ENCODE data around the gene ALG8.

ALG8 gene

GRCh38 chr11:78161346-78161745 lies 21.9 kb upstream of the ALG8 start:
- DNase-seq (ENCODE audit: extremely low spot score, insufficient read length, low read depth), result no peak
- no peak for FAIRE-seq

DNA sequence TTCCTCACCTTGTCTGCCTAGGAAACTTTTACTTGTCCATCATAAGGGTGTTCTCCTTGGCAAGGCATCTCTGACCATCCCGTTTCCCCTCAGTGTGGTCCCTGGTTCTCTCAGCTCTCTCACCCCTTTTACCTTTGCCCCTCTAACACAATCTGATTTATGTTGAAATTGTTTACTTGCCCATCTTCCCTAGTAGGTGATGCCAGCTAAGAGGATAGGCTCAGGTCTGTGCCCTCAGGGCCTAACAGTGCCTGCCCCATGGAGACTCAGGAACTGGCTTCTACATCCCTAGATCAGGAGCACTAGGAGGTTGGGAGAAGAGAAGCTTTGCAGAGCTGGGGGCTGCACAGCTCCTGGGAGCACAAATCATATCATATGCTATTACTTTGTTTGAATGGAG lies 21.1 kb upstream of the ALG8 start:
- DNase-seq (ENCODE audit: extremely low spot score, insufficient read length, low read depth) (no peak), FAIRE-seq (no peak)

DNA sequence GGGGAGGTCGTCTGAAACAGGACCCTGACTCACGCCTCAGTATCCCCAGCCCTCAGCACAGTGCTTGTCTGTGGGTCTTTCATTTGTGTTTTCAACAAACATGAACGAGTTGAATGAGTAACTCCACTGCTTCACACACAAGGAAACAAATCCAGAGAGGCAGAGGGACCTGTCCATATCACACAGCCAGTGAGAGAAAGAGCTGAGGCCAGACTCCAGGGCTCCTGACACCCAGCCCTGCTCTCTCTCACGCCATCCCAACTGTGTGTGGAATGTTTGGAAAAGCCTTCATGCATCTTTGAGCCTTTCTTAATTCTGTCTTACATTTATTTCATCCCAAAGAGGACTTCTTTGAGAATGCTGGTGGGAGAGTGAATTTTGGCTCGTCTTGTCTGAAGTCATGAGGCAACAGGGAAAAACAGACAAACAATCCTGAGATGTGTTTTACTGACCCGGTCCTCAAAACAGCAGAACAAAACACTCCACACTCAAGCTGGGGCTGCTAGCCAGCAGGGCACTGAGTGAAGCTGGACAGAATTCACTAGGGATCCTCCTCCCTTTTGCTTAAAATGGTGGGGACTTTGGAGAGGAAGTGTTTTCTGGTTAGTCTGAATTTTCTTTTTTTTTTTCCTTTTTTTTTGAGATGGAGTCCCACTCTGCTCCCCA lies 19.7 kb upstream of the ALG8 start:
- FAIRE-seq (no peak), DNase-seq (ENCODE audit: extremely low spot score, insufficient read length, low read depth) (no peak)

DNA sequence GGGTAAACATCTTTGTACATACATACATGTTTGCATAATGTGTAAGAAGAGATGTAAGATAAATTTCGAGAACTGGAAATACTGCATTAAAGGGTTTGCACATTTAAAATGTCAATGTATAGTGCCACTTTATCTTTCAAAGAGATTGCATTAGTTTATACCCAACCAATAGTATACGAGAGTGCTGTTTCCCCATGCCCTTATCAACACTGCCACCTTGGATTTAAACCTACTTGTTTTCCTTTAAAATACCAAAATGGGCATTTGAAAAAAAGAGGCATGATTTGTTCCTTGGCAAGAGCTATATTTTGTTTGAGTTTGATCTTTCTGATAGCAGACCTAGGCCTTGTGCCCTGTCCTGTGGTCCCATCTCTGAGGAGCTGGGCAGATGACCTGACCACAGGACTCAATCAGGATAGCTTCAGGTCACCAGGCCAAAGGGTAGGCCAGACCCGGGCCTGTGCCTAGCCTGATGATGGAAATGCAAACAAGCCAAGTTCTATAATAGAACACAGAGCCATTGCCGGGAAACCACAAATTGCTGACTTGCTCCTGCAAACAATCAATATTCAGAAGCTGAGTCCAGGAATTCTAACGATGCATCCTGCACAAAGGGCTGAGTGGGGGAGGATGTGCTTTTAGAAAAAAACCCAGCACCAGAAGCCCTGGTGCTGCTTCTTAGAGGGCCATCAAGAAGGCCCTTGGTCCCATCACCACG lies 16.9 kb upstream of the ALG8 start:
- FAIRE-seq, result no peak
- no peak for DNase-seq (ENCODE audit: extremely low spot score, insufficient read length, low read depth)

- DNase-seq (ENCODE audit: extremely low spot score, insufficient read length, low read depth) (no peak), FAIRE-seq (no peak)
Observed at GRCh38 chr11:78151804-78152203, 12.4 kb upstream of the ALG8 start.

GRCh38 chr11:78150754-78151153 lies 11.3 kb upstream of the ALG8 start:
- no peak for DNase-seq (ENCODE audit: extremely low spot score, insufficient read length, low read depth)
- FAIRE-seq, result no peak

GRCh38 chr11:78150346-78150745 lies 10.9 kb upstream of the ALG8 start:
- FAIRE-seq (no peak), DNase-seq (ENCODE audit: extremely low spot score, insufficient read length, low read depth) (no peak)

GRCh38 chr11:78149646-78150045 lies 10.2 kb upstream of the ALG8 start:
- FAIRE-seq (no peak), DNase-seq (ENCODE audit: extremely low spot score, insufficient read length, low read depth) (no peak)

- no peak for FAIRE-seq
- DNase-seq (ENCODE audit: extremely low spot score, insufficient read length, low read depth), result no peak
Observed at GRCh38 chr11:78147807-78148206, 8.4 kb upstream of the ALG8 start.

GRCh38 chr11:78145511-78146025 lies 6.1 kb upstream of the ALG8 start:
- no peak for DNase-seq (ENCODE audit: extremely low spot score, insufficient read length, low read depth)
- no peak for FAIRE-seq

DNA sequence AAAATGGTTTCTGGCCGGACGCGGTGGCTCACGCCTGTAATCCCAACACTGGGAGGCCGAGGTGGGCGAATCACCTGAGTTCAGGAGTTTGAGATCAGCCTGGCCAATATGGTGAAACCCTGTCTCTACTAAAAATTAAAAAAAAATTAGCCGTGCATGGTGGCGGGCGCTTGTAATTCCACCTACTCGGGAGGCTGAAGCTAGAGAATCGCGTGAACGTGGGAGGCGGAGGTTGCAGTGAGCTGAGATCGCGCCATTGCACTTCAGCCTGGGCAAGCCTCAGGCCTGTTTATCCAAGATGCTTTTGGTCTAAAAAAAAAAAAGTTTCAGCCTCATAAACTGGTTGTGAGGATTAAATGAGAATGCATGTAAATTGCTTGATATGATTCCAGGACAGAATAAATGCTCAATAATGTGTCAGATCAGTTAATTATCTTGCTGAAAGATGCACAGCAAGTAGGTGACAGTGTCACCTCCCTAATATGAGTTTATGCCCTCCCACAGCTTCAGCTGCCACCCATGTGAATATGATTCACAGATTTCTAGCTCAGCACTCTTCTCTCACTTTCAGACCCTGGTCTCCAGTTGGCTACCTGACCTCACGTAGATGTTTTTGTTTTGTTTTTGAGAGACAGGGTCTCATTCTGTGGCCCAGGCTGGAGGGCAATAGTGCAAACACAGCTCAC lies 1.1 kb upstream of the ALG8 start:
- DNase-seq (ENCODE audit: extremely low spot score, insufficient read length, low read depth) (no peak), FAIRE-seq (no peak)

DNA sequence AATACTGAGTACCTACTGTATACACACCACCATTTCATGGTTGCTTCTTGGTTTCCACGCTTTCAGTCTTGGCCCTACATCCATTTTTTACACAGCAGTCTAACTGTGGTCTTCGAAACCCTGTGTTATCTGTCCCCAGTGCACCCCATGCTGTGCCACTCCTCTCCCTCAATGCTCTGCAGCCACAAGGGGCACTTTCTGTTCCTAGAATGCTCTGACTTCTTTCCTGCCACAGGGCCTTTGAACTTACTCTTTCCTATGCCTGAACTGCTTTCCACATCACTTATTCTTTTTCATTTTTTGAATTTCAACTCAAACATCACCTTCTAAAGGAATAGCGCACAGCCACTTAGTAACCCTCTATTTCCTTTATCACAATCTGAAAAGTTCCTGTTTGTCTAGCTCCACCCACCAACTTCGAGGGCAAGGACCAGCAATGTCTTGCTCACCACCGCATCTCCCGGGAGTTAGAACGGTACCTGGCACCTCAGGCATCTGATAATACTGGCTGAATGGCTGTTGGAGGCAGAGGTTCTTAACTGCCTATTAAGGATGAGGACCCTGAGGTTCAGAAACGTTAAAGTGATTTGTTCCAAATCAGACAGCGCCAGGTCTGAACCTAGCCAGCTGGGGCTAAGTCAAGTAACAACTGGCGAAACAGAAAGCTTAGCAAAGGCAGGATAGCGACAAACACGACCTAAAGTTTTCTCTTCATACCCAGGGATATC lies 568 bp downstream of the ALG8 start:
- FAIRE-seq (peak; percentile 26), DNase-seq (ENCODE audit: extremely low spot score, insufficient read length, low read depth) (no peak)

GRCh38 chr11:78138291-78138690 lies 1.1 kb downstream of the ALG8 start:
- FAIRE-seq (no peak), DNase-seq (ENCODE audit: extremely low spot score, insufficient read length, low read depth) (no peak)

- DNase-seq (ENCODE audit: extremely low spot score, insufficient read length, low read depth) (no peak), FAIRE-seq (no peak)
Observed at GRCh38 chr11:78132475-78132874, 7.0 kb downstream of the ALG8 start.

DNA sequence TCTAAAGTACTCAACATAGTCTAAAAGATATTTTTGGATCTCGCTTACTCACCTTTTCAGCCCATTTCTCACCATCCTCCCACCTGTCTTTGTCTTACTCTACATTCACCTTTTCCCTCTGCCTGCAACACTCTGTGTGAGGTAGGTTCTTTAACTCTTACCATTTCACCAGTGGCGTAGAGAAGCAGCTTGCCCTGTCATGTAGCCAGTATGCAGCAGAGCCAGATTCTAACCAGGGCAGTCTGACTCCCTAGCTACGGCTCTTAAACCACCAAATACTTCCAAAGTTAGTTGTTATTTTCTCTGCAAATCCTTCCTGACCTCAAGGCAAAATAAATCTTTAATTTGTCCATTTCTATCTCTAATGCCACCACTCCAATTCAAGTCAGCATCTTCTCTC lies 7.5 kb downstream of the ALG8 start:
- DNase-seq (ENCODE audit: extremely low spot score, insufficient read length, low read depth), result no peak
- no peak for FAIRE-seq

GRCh38 chr11:78127403-78127802 lies 12.0 kb downstream of the ALG8 start:
- FAIRE-seq (no peak), DNase-seq (ENCODE audit: extremely low spot score, insufficient read length, low read depth) (no peak)

DNA sequence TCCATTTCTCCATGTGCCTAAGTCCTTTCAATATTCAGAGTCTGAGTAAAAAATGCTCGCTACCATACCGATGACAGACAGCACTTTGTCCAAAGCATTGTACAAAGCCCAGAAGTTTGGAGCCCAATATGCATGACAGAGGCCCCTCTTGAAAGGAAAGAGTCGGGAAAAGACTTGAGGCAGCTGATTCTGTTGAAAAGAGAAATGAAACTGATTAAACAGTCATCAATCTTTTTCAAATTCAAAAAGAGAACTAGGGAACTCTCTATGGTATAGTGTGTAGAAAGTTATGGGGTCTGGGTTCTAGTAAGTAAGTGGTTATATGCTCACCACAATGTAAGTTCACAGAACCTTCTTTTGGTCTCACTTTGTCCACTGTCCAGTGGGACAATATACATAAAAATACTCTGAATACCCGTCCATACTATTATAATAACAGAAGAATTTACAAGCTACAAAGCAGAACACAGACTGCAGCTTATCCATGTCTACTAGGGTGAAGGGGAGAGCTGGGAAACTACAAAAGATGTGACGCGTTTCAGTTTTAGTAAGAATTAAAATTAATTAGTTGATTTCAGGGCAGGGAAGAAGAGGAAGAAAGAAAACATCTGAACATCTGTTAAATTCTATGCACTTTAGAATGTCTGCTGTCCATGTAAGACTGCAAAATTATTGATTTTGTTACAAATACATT lies 26.7 kb downstream of the ALG8 start:
- FAIRE-seq, result no peak
- DNase-seq (ENCODE audit: extremely low spot score, insufficient read length, low read depth), result no peak

GRCh38 chr11:78111298-78111697 lies 28.1 kb downstream of the ALG8 start:
- DNase-seq (ENCODE audit: extremely low spot score, insufficient read length, low read depth) (no peak), FAIRE-seq (no peak)

GRCh38 chr11:78110830-78111229 lies 28.6 kb downstream of the ALG8 start:
- no peak for FAIRE-seq
- DNase-seq (ENCODE audit: extremely low spot score, insufficient read length, low read depth), result no peak

- no peak for DNase-seq (ENCODE audit: extremely low spot score, insufficient read length, low read depth)
- FAIRE-seq, result no peak
Observed at GRCh38 chr11:78110351-78110750, 29.1 kb downstream of the ALG8 start.
